Measurements from ENCODE around the gene FOXD4L1. TPM values are rescaled to one million over a fixed set of nuclear protein-coding genes. Genes with fewer than 3 reads are reported as not detected.
A peak's percentile ranks its signal among the peaks of the same experiment; 100 is the strongest.
"Not testable (repeated sequence)": the region's sequence is repeated elsewhere in the genome, so short reads cannot be mapped to it uniquely, and the experiment has no call there.

The FOXD4L1 gene
- total and polyA plus RNA-seq, 9 of the 15 experiments (the other 6 are each of a cell fraction or from before 2014, with no cell fraction given): 0.06 to 0.47 (median 0.22) TPM; not detected in 2

GRCh38 chr2:113521492-113521891 is 23.0 kb downstream of the FOXD4L1 start:
- H3K9me3 ChIP-seq (replicated peaks; ENCODE audit: control insufficient read depth, insufficient read depth, low read depth, low read length); H2AFZ ChIP-seq (ENCODE audit: low read depth, low read length); H3K27me3 ChIP-seq (ENCODE audit: control insufficient read depth in 2 of 2, insufficient read depth in 2 of 2, low read length in 2 of 2); H3K9me1 ChIP-seq (ENCODE audit: control insufficient read depth, insufficient read depth, low read length); FAIRE-seq; H3K4me2 ChIP-seq (ENCODE audit: insufficient read depth, low read length); POLR2A ChIA-PET; H3K79me2 ChIP-seq (ENCODE audit: control insufficient read depth, insufficient read depth, low read length); BruUV-seq (replicated peaks); CTCF ChIA-PET (ENCODE audit: low intra/inter-chr PET ratio); H3K9ac ChIP-seq (ENCODE audit: insufficient read depth in 1 of 2, low read depth in 2 of 2, low read length in 2 of 2); H4K20me1 ChIP-seq (replicated peaks; ENCODE audit: control insufficient read depth, insufficient read depth, low read length); H3K4me3 ChIP-seq; intact Hi-C loops (cut with micrococcal nuclease); in situ Hi-C loops (cut with MboI); H3K4me1 ChIP-seq (replicated peaks in 1 of 2; ENCODE audit: control insufficient read depth in 2 of 2, insufficient read depth in 2 of 2, low read length in 2 of 2); H3K36me3 ChIP-seq (ENCODE audit: control insufficient read depth, insufficient read depth, low read length); H3K27ac ChIP-seq (ENCODE audit: extremely low read depth, low read depth, low read length); TF ChIP-seq JUND (tag; IDR thresholded peaks at IDR 0.05; ENCODE audit: borderline replicate concordance, low read depth, low read length): not testable (repeated sequence)
- DNase-seq (ENCODE audit: extremely low read depth in 1 of 4, low spot score in 3 of 4) (peak in 1 of 4 experiments; percentile 32), ATAC-seq (peak; percentile 72)
- TF ChIP-seq JUND (IDR thresholded peaks at IDR 0.05; ENCODE audit: borderline replicate concordance, low read depth, low read length): 0 out of 2 replicates have a peak, but pooled peaks have one; percentile 8
- WGBS (ENCODE audit: insufficient coverage, low coverage, missing lambda C conversion rate): 0% methylated on average over 4 of the region's 5 CpGs

DNA sequence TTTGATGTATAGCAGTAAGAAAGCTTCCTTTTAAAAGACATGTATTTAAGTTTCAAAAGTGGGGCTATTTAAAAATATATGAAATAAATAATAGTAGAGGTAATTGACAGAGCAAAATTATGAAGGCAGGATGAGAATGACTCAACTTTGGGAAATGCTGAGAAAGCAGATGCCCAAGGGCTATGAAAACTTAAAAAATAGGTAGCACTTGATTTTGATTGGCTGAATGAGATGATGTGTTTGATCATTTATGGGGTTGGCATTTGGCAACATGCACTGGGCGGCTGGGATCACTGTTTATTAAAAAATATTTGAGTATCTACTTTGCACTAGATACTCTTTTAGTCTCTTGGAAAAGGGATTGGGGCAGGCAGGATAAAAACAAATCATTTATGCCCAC is 26.5 kb downstream of the FOXD4L1 start:
- DNase-seq (ENCODE audit: extremely low read depth in 1 of 4, low spot score in 3 of 4); ATAC-seq; H3K4me2 ChIP-seq (ENCODE audit: insufficient read depth, low read length); CTCF ChIA-PET (ENCODE audit: low intra/inter-chr PET ratio); H2AFZ ChIP-seq (ENCODE audit: low read depth, low read length); H3K9ac ChIP-seq (ENCODE audit: insufficient read depth in 1 of 2, low read depth in 2 of 2, low read length in 2 of 2); BruUV-seq (replicated peaks); intact Hi-C loops (cut with micrococcal nuclease); POLR2A ChIA-PET; H3K27ac ChIP-seq (ENCODE audit: extremely low read depth, low read depth, low read length); H3K4me1 ChIP-seq (replicated peaks in 1 of 2; ENCODE audit: control insufficient read depth in 2 of 2, insufficient read depth in 2 of 2, low read length in 2 of 2); H4K20me1 ChIP-seq (replicated peaks; ENCODE audit: control insufficient read depth, insufficient read depth, low read length); H3K79me2 ChIP-seq (ENCODE audit: control insufficient read depth, insufficient read depth, low read length); H3K36me3 ChIP-seq (ENCODE audit: control insufficient read depth, insufficient read depth, low read length); H3K9me3 ChIP-seq (replicated peaks; ENCODE audit: control insufficient read depth, insufficient read depth, low read depth, low read length); FAIRE-seq; H3K9me1 ChIP-seq (ENCODE audit: control insufficient read depth, insufficient read depth, low read length); H3K4me3 ChIP-seq; H3K27me3 ChIP-seq (ENCODE audit: control insufficient read depth in 2 of 2, insufficient read depth in 2 of 2, low read length in 2 of 2); in situ Hi-C loops (cut with MboI): not testable (repeated sequence)
- 56% methylated on average over 1 of the region's 1 CpG for WGBS (ENCODE audit: insufficient coverage, low coverage, missing lambda C conversion rate)

Data from K562 (cell line).